GM23338 (cell line): ENCODE results near the gene SP5. TPM values are rescaled to one million over a fixed set of nuclear protein-coding genes. Genes with fewer than 3 reads are reported as not detected.

ENCODE experiments used
- ATAC-seq: fragments of 200-7000 bp; cut with Tn5 transposase; 3 replicates; pipeline ENCODE4 v1.9.1; 2020
- DNase-seq: peaks from one replicate; pipeline ENCODE4 v3.0.0-alpha.2; 2015; ENCODE audit warnings: low spot score
- H2AFZ ChIP-seq: fragments of 200-600 bp; sonication (generic); 2 replicates; pipeline ENCODE4 v1.8.0; 2016; ENCODE audit warnings: antibody characterized with exemption, mild to moderate bottlenecking, moderate library complexity
- H3F3A ChIP-seq: fragments of 200-600 bp; sonication (generic); replicated peaks from 2 replicates; pipeline ENCODE4 v1.8.0; 2017; ENCODE audit warnings: antibody characterized with exemption, mixed run types, low read depth
- H3K27ac ChIP-seq: fragments of 200-600 bp; sonication (generic); 2 replicates; pipeline ENCODE4 v1.6.1; 2016; ENCODE audit warnings: low read depth
- H3K27me3 ChIP-seq: fragments of 200-600 bp; sonication (generic); 2 replicates; pipeline ENCODE4 v1.8.0; 2016; ENCODE audit warnings: mild to moderate bottlenecking, mixed run types, moderate library complexity; ENCODE audit not compliant: insufficient read depth
- H3K36me3 ChIP-seq: fragments of 200-600 bp; sonication (generic); 2 replicates; pipeline ENCODE4 v1.8.0; 2016; ENCODE audit warnings: mild to moderate bottlenecking; ENCODE audit not compliant: insufficient read depth
- H3K4me1 ChIP-seq: fragments of 200-600 bp; sonication (generic); 2 replicates; pipeline ENCODE4 v1.8.0; 2016; ENCODE audit warnings: mild to moderate bottlenecking, moderate library complexity; ENCODE audit not compliant: insufficient read depth
- H3K4me2 ChIP-seq: fragments of 200-600 bp; sonication (generic); 2 replicates; pipeline ENCODE4 v1.7.1; 2017; ENCODE audit warnings: mixed run types
- H3K4me3 ChIP-seq: fragments of 200-600 bp; sonication (generic); 2 replicates; pipeline ENCODE4 v1.6.1; 2016; ENCODE audit warnings: mixed run types
- H3K79me2 ChIP-seq: fragments of 200-600 bp; sonication (generic); replicated peaks from 2 replicates; pipeline ENCODE4 v1.8.0; 2017; ENCODE audit warnings: mild to moderate bottlenecking; ENCODE audit not compliant: insufficient read depth
- H3K9me2 ChIP-seq: fragments of 200-600 bp; sonication (generic); 2 replicates; pipeline ENCODE4 v1.8.0; 2017; ENCODE audit not compliant: insufficient read depth
- H4K20me1 ChIP-seq: fragments of 200-600 bp; sonication (generic); replicated peaks from 2 replicates; pipeline ENCODE4 v1.8.0; 2017; ENCODE audit warnings: mild to moderate bottlenecking; ENCODE audit not compliant: insufficient read depth
- H3K27ac Mint-ChIP-seq: 2 replicates; pipeline ENCODE4 v1.8.0; 2020; ENCODE audit warnings: inconsistent platforms, mild to moderate bottlenecking, moderate library complexity, mixed read lengths
- H3K27me3 Mint-ChIP-seq: 3 replicates; pipeline ENCODE4 v1.8.0; 2022; ENCODE audit warnings: low read depth, mild to moderate bottlenecking, moderate library complexity, mixed read lengths, inconsistent platforms; ENCODE audit not compliant: insufficient read depth, poor library complexity
- H3K36me3 Mint-ChIP-seq: 3 replicates; pipeline ENCODE4 v1.8.0; 2021; ENCODE audit warnings: low read depth, mild to moderate bottlenecking, inconsistent platforms, moderate library complexity, mixed read lengths
- H3K4me1 Mint-ChIP-seq: 3 replicates; pipeline ENCODE4 v1.8.0; 2020; ENCODE audit warnings: mild to moderate bottlenecking, inconsistent platforms, mixed read lengths
- H3K4me3 Mint-ChIP-seq: 3 replicates; pipeline ENCODE4 v1.8.0; 2021; ENCODE audit warnings: moderate library complexity, mild to moderate bottlenecking, inconsistent platforms, mixed read lengths
- H3K9me3 Mint-ChIP-seq: 3 replicates; pipeline ENCODE4 v1.8.0; 2020; ENCODE audit warnings: moderate library complexity, mild to moderate bottlenecking, inconsistent platforms, mixed read lengths
- CREB1 ChIP-seq: fragments of 250-450 bp; sonication (Bioruptor Pico); IDR thresholded peaks from 2 replicates; pipeline ENCODE4 v1.5.0; 2020; ENCODE audit warnings: low read depth, mild to moderate bottlenecking, moderate library complexity
- EZH2 ChIP-seq: fragments of 200-600 bp; sonication (generic); IDR thresholded peaks from one replicate; pipeline ENCODE4 v1.8.0; 2017; ENCODE audit warnings: antibody characterized with exemption, mild to moderate bottlenecking, low read depth; ENCODE audit not compliant: unreplicated experiment
- EZH2phosphoT487 ChIP-seq: fragments of 200-600 bp; sonication (generic); IDR thresholded peaks from one replicate; pipeline ENCODE4 v1.8.1; 2018; ENCODE audit warnings: antibody characterized with exemption; ENCODE audit not compliant: unreplicated experiment
- NANOG ChIP-seq: IDR thresholded peaks from 2 replicates; pipeline ENCODE4 v1.6.1; 2016; ENCODE audit warnings: antibody characterized with exemption, borderline replicate concordance
- POLR2AphosphoS5 ChIP-seq: IDR thresholded peaks from 2 replicates; pipeline ENCODE4 v1.6.1; 2016; ENCODE audit warnings: antibody characterized with exemption, low read depth
- ZNF114 ChIP-seq: fragments of 250-450 bp; sonication (Bioruptor Pico); IDR thresholded peaks from 2 replicates; pipeline ENCODE4 v1.5.0; 2020; ENCODE audit warnings: mild to moderate bottlenecking, moderate library complexity
- long read RNA-seq: library from polyadenylated mRNA; unstranded; transcript quantifications from one replicate; pipeline ENCODE4 v2.0.0, GENCODE V29; 2020; ENCODE audit not compliant: unreplicated experiment
- polyA plus RNA-seq: library from polyadenylated mRNA; unstranded; fragments of >200 nt; fragmentation: Nextera tagmentation; extraction: Ambion mirVana; gene quantifications from 2 replicates; pipeline ENCODE4 v1.2.1, GENCODE V29; 2016
- total RNA-seq: library from RNA; depleted of rRNA; stranded (reverse); fragments of >200 nt; shearing (Covaris generic); gene quantifications from 2 replicates; pipeline ENCODE4 v1.2.3, GENCODE V29; 2014; rRNA removed
- TF ChIP-seq, protein P1 (sequence below), 2 experiments: fragments of 200-600 bp in 1 of 2; sonication (generic) in 1 of 2; conservative IDR thresholded peaks; 2 replicates each; pipeline versions ENCODE4 v1.5.1 to v1.6.1; 2016 to 2017; ENCODE audit warnings: antibody characterized with exemption in 2 of 2, low read depth in 2 of 2, mild to moderate bottlenecking in 2 of 2, moderate library complexity in 1 of 2
- TF ChIP-seq, protein P2 (sequence below): fragments of 250-450 bp; sonication (Bioruptor Pico); IDR thresholded peaks from 2 replicates; pipeline ENCODE4 v1.5.0; 2020; ENCODE audit warnings: mild to moderate bottlenecking, moderate library complexity

Gene SP5
- total RNA-seq (0.21 TPM in 1 of 2 replicates, not detected in the other), polyA plus RNA-seq (0.32 and 0.42 TPM in 2 replicates)
- long read RNA-seq, result 0 reads

DNA sequence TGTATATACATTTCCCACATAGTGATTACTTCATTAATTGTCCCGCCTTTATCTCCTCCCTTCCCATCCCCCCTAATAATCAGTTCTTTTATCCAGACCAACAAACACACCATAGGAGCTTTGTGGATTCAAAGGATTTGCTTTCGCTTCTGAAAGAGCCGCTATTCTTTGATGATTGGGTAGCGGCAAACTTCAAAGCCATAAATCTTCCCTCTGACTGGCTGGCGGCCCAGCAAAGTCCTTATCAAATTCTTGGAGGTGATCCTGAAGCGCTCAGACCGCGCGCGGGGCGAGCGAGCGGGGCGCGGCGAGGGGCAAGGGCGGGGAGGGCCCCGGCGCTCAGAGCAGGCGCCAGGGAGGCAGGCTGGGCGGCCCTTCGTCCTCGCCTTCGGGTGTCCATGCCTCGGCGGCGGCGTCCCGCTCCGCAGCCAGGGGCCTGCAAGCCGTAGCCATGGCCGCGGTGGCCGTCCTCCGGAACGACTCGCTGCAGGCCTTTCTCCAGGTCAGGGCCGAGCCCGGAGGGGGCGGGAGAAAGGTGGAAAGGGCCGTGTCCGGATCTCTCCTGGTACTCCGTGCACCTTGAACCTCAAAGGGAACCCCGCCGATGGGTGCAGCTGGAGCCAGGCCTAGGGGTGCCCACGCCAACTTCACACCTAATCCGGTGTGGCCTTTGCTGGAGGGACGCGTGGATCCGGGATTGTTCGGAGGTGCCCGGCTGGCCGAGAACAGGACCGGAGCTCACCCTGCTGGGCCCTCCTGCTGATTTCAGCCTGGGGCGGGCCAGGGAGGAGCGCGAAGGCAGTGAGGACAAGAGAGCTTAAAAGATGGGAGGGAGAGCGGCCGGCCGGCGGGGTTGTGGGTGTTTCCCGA, at the start of gene SP5:
Gene SP5, plus strand, starts transcription at position 276 of the 870 bp plus-strand sequence. Its CDS starts 176 bp downstream, at position 452.
- Histone ChIP-seq H3K4me2 (peak within 1 kb of the TSS; percentile 81), H3F3A (peaks cover 4% of the 10 kb centered on the region; the same call in 1 of the 2 replicates), H3K4me3 (peak within 1 kb of the TSS; percentile 56), H3K27ac (no peak within 1 kb of the TSS), H3K4me1 (peaks cover 38% of the 10 kb centered on the region), H3K36me3 (no peaks in the 10 kb centered on the region), H2AFZ (no peak within 1 kb of the TSS), H3K27me3 (peaks cover 100% of the 10 kb centered on the region), H4K20me1 (peaks cover 11% of the 10 kb centered on the region; the same call in 1 of the 2 replicates), H3K79me2 (no peaks in the 10 kb centered on the region), H3K9me2 (no peaks in the 10 kb centered on the region)
- Mint-ChIP-seq H3K9me3 (peaks cover 6% of the 10 kb centered on the region; the same call in 2 of the 3 replicates), H3K27ac (no peak within 1 kb of the TSS), H3K27me3 (peaks cover 91% of the 10 kb centered on the region), H3K36me3 (no peaks in the 10 kb centered on the region), H3K4me3 (peak within 1 kb of the TSS; percentile 57), H3K4me1 (peaks cover 47% of the 10 kb centered on the region)
- TF ChIP-seq EZH2phosphoT487, result peak; percentile 75
- no peak for TF ChIP-seq POLR2AphosphoS5
- no peak for TF ChIP-seq ZNF114 (CRISPR knock-in tag)
- TF ChIP-seq, protein P1, sequence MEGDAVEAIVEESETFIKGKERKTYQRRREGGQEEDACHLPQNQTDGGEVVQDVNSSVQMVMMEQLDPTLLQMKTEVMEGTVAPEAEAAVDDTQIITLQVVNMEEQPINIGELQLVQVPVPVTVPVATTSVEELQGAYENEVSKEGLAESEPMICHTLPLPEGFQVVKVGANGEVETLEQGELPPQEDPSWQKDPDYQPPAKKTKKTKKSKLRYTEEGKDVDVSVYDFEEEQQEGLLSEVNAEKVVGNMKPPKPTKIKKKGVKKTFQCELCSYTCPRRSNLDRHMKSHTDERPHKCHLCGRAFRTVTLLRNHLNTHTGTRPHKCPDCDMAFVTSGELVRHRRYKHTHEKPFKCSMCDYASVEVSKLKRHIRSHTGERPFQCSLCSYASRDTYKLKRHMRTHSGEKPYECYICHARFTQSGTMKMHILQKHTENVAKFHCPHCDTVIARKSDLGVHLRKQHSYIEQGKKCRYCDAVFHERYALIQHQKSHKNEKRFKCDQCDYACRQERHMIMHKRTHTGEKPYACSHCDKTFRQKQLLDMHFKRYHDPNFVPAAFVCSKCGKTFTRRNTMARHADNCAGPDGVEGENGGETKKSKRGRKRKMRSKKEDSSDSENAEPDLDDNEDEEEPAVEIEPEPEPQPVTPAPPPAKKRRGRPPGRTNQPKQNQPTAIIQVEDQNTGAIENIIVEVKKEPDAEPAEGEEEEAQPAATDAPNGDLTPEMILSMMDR (conservative IDR thresholded peaks at IDR 0.05; ENCODE audit: low read depth in 2 of 2), result no peak
- TF ChIP-seq EZH2, result peak; percentile 88
- TF ChIP-seq CREB1, result no peak
- peak; percentile 66; the same call in 1 of the 2 replicates for TF ChIP-seq NANOG
- TF ChIP-seq, protein P2, sequence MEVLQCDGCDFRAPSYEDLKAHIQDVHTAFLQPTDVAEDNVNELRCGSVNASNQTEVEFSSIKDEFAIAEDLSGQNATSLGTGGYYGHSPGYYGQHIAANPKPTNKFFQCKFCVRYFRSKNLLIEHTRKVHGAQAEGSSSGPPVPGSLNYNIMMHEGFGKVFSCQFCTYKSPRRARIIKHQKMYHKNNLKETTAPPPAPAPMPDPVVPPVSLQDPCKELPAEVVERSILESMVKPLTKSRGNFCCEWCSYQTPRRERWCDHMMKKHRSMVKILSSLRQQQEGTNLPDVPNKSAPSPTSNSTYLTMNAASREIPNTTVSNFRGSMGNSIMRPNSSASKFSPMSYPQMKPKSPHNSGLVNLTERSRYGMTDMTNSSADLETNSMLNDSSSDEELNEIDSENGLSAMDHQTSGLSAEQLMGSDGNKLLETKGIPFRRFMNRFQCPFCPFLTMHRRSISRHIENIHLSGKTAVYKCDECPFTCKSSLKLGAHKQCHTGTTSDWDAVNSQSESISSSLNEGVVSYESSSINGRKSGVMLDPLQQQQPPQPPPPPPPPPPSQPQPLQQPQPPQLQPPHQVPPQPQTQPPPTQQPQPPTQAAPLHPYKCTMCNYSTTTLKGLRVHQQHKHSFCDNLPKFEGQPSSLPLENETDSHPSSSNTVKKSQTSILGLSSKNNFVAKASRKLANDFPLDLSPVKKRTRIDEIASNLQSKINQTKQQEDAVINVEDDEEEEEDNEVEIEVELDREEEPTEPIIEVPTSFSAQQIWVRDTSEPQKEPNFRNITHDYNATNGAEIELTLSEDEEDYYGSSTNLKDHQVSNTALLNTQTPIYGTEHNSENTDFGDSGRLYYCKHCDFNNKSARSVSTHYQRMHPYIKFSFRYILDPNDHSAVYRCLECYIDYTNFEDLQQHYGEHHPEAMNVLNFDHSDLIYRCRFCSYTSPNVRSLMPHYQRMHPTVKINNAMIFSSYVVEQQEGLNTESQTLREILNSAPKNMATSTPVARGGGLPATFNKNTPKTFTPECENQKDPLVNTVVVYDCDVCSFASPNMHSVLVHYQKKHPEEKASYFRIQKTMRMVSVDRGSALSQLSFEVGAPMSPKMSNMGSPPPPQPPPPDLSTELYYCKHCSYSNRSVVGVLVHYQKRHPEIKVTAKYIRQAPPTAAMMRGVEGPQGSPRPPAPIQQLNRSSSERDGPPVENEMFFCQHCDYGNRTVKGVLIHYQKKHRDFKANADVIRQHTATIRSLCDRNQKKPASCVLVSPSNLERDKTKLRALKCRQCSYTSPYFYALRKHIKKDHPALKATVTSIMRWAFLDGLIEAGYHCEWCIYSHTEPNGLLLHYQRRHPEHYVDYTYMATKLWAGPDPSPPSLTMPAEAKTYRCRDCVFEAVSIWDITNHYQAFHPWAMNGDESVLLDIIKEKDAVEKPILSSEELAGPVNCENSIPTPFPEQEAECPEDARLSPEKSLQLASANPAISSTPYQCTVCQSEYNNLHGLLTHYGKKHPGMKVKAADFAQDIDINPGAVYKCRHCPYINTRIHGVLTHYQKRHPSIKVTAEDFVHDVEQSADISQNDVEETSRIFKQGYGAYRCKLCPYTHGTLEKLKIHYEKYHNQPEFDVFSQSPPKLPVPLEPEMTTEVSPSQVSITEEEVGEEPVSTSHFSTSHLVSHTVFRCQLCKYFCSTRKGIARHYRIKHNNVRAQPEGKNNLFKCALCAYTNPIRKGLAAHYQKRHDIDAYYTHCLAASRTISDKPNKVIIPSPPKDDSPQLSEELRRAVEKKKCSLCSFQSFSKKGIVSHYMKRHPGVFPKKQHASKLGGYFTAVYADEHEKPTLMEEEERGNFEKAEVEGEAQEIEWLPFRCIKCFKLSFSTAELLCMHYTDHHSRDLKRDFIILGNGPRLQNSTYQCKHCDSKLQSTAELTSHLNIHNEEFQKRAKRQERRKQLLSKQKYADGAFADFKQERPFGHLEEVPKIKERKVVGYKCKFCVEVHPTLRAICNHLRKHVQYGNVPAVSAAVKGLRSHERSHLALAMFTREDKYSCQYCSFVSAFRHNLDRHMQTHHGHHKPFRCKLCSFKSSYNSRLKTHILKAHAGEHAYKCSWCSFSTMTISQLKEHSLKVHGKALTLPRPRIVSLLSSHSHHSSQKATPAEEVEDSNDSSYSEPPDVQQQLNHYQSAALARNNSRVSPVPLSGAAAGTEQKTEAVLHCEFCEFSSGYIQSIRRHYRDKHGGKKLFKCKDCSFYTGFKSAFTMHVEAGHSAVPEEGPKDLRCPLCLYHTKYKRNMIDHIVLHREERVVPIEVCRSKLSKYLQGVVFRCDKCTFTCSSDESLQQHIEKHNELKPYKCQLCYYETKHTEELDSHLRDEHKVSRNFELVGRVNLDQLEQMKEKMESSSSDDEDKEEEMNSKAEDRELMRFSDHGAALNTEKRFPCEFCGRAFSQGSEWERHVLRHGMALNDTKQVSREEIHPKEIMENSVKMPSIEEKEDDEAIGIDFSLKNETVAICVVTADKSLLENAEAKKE (CRISPR knock-in tag), result no peak
- ATAC-seq (peak; percentile 9), DNase-seq (peak; percentile 92)
